OCI-LY7 (cell line): ENCODE results near the gene PRELP. TPM values are rescaled to one million over a fixed set of nuclear protein-coding genes. Genes with fewer than 3 reads are reported as not detected.
"Not testable (repeated sequence)": the region's sequence is repeated elsewhere in the genome, so short reads cannot be mapped to it uniquely, and the experiment has no call there.

Experiments
- BruUV-seq: library from RNA; stranded (reverse); fragments of 400-500 nt; replicated peaks from 2 replicates; lab custom pipeline; 2021; lab: Mats Ljungman, UMichigan
- CTCF ChIA-PET: fragments of 300-600 bp; sonication (Branson Sonifier 250); formaldehyde crosslinking; loops from one replicate; lab custom pipeline; 2022; ENCODE audit warnings: antibody characterized with exemption; ENCODE audit not compliant: unreplicated experiment; lab: Charles Lee
- POLR2A ChIA-PET: fragments of 300-600 bp; sonication (Branson Sonifier 250); formaldehyde crosslinking; loops from one replicate; lab custom pipeline; 2022; ENCODE audit warnings: antibody characterized with exemption; lab: Charles Lee
- DNase-seq: peaks from one replicate; pipeline ENCODE4 v3.0.0-alpha.2; 2015; ENCODE audit warnings: low spot score
- H2AFZ ChIP-seq: fragments of 200-600 bp; sonication (generic), shearing (Covaris generic); 2 replicates; pipeline ENCODE4 v1.6.1; 2014; ENCODE audit warnings: mild to moderate bottlenecking, antibody characterized with exemption, low read length, moderate library complexity
- H3K27ac ChIP-seq: fragments of 200-600 bp; sonication (generic); 2 replicates; pipeline ENCODE4 v1.5.1; 2014; ENCODE audit warnings: mixed run types, low read depth, mild to moderate bottlenecking, moderate library complexity, low read length, inconsistent platforms; ENCODE audit not compliant: poor library complexity, severe bottlenecking
- H3K36me3 ChIP-seq: fragments of 200-600 bp; sonication (generic); 2 replicates; pipeline ENCODE4 v1.6.1; 2014; ENCODE audit warnings: mild to moderate bottlenecking, antibody characterized with exemption, low read length, moderate library complexity, mixed read lengths; ENCODE audit not compliant: insufficient read depth
- H3K4me1 ChIP-seq: fragments of 200-600 bp; sonication (generic); 2 replicates; pipeline ENCODE4 v1.5.1; 2014; ENCODE audit warnings: mild to moderate bottlenecking, low read length; ENCODE audit not compliant: insufficient read depth, poor library complexity, severe bottlenecking
- H3K4me2 ChIP-seq: fragments of 200-600 bp; sonication (generic); 2 replicates; pipeline ENCODE4 v1.6.1; 2014; ENCODE audit warnings: mild to moderate bottlenecking, low read length
- H3K4me3 ChIP-seq: fragments of 200-600 bp; sonication (generic); 2 replicates; pipeline ENCODE4 v1.5.1; 2014; ENCODE audit warnings: mild to moderate bottlenecking, low read depth, low read length; ENCODE audit not compliant: poor library complexity, severe bottlenecking
- H3K79me2 ChIP-seq: fragments of 200-600 bp; sonication (generic); 2 replicates; pipeline ENCODE4 v1.6.1; 2016; ENCODE audit warnings: low read depth, mild to moderate bottlenecking, low read length, moderate library complexity, mixed read lengths; ENCODE audit not compliant: insufficient read depth
- H3K9me2 ChIP-seq: fragments of 200-600 bp; sonication (generic); 2 replicates; pipeline ENCODE4 v1.6.1; 2016; ENCODE audit warnings: mild to moderate bottlenecking, low read length, mixed read lengths; ENCODE audit not compliant: insufficient read depth
- H3K9me3 ChIP-seq: fragments of 200-600 bp; sonication (generic); 2 replicates; pipeline ENCODE4 v1.6.1; 2014; ENCODE audit warnings: mild to moderate bottlenecking, mixed run types, low read length, mixed read lengths
- H4K20me1 ChIP-seq: fragments of 200-600 bp; sonication (generic); 2 replicates; pipeline ENCODE4 v1.6.1; 2014; ENCODE audit warnings: mild to moderate bottlenecking, antibody characterized with exemption, low read length, moderate library complexity, mixed read lengths; ENCODE audit not compliant: insufficient read depth
- EZH2phosphoT487 ChIP-seq: fragments of 200-600 bp; sonication (generic); IDR thresholded peaks from 2 replicates; pipeline ENCODE4 v1.6.1; 2018; ENCODE audit warnings: low read depth, borderline replicate concordance, mild to moderate bottlenecking, mixed run types, antibody characterized with exemption, low read length, moderate library complexity, mixed read lengths
- intact Hi-C: fragments of 100-400 bp; cut with micrococcal nuclease; formaldehyde crosslinking; loops from one replicate; pipeline ENCODE4 v1.10.0; 2022; ENCODE audit not compliant: unreplicated experiment
- total RNA-seq, 2 experiments: library from RNA; depleted of rRNA in 1 of 2; stranded (reverse); fragments of >200 nt in 1 of 2; shearing (Covaris generic) in 1 of 2; gene quantifications; 2 replicates each; pipeline ENCODE4 v1.2.3, GENCODE V29; 2014 to 2022
- TF ChIP-seq, protein P1 (sequence below): fragments of 200-600 bp; sonication (generic); conservative IDR thresholded peaks from 2 replicates; pipeline ENCODE4 v1.5.1; 2014; ENCODE audit warnings: mild to moderate bottlenecking, antibody characterized with exemption, low read length, moderate library complexity, mixed read lengths

Gene PRELP
- total RNA-seq, 2 experiments from 2014 or later, result not detected

DNA sequence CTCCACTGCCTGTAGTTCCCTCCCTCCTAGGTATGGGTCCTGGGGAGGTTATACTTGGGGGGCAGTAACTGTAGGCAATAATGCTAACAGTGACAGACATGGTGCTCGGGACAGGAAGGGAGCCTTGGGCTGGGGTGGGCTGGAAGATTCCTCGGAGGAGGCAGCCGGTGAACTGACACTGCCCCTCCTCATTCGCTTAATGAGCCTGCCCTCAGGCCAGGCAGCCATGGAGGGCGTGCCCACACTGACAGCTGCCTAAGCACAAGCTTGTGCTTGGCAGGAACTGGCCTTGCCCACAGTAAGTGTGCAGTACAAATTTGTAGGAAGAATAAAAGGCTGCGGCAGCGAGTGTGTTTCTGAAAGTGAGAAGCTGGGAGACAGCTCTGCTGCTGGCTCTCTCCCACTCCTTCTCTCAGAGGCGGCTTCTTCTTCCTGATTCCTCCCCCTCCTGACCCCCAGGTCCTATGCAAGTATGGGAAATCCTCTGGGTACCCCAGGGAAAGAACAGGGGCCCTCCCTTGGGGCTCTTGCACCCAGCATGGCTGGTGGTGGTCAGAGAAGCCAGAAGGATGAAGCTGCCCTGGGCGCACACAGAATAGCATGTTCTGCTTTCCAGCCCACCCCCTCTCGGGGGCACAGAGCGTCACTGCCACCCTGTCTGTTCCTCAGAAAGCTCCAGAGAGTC, 42.0 kb downstream of the PRELP start:
- no peaks in the 10 kb centered on the region for H3K4me1 ChIP-seq
- POLR2A ChIA-PET, result interaction anchor here (0.6 kb wide), 1 partner anchor 16 kb away, joined by 4 read pairs; no protein-coding TSS in a partner anchor
- BruUV-seq, result no TSS peak
- H3K4me3 ChIP-seq, result no peak overlapping the region
- TF ChIP-seq, protein P1, sequence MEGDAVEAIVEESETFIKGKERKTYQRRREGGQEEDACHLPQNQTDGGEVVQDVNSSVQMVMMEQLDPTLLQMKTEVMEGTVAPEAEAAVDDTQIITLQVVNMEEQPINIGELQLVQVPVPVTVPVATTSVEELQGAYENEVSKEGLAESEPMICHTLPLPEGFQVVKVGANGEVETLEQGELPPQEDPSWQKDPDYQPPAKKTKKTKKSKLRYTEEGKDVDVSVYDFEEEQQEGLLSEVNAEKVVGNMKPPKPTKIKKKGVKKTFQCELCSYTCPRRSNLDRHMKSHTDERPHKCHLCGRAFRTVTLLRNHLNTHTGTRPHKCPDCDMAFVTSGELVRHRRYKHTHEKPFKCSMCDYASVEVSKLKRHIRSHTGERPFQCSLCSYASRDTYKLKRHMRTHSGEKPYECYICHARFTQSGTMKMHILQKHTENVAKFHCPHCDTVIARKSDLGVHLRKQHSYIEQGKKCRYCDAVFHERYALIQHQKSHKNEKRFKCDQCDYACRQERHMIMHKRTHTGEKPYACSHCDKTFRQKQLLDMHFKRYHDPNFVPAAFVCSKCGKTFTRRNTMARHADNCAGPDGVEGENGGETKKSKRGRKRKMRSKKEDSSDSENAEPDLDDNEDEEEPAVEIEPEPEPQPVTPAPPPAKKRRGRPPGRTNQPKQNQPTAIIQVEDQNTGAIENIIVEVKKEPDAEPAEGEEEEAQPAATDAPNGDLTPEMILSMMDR, result no peak
- TF ChIP-seq EZH2phosphoT487, result no peak
- no peak overlapping the region for H3K4me2 ChIP-seq
- H3K36me3 ChIP-seq, result no peaks in the 10 kb centered on the region
- no peak overlapping the region for H3K27ac ChIP-seq
- CTCF ChIA-PET, result no interaction called here
- H3K79me2 ChIP-seq, result no peaks in the 10 kb centered on the region
- no peaks in the 10 kb centered on the region for H3K9me3 ChIP-seq
- no peaks in the 10 kb centered on the region for H3K9me2 ChIP-seq
- H4K20me1 ChIP-seq, result no peaks in the 10 kb centered on the region
- intact Hi-C loops, result no loop called here
- no peak overlapping the region for H2AFZ ChIP-seq
- DNase-seq, result no peak

DNA sequence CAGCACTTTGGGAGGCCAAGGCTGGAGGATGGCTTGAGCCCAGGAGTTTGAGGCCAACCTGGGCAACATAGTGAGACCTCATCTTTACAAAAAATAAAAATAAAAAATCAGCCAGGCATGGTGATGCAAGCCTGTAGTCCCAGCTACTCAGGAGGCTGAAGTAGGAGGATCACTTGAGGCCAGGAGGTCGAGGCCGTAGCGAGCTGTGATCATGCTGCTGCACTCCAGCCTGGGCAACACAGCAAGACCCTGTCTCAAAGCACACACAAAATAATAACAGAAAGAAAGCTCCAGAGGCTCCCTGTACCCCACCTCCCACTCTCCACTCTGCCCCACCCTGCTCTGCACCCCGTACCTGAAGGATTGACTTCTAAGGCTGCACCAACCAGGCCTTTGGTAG, 42.5 kb downstream of the PRELP start:
- DNase-seq, H3K4me1 ChIP-seq, H3K79me2 ChIP-seq, H3K4me2 ChIP-seq, H3K36me3 ChIP-seq, H2AFZ ChIP-seq, intact Hi-C loops, BruUV-seq, H3K9me3 ChIP-seq, H3K27ac ChIP-seq, H3K4me3 ChIP-seq, H4K20me1 ChIP-seq, H3K9me2 ChIP-seq, CTCF ChIA-PET: not testable (repeated sequence)
- POLR2A ChIA-PET, result interaction anchor here (0.6 kb wide), 1 partner anchor 15 kb away, joined by 4 read pairs; no protein-coding TSS in a partner anchor

DNA sequence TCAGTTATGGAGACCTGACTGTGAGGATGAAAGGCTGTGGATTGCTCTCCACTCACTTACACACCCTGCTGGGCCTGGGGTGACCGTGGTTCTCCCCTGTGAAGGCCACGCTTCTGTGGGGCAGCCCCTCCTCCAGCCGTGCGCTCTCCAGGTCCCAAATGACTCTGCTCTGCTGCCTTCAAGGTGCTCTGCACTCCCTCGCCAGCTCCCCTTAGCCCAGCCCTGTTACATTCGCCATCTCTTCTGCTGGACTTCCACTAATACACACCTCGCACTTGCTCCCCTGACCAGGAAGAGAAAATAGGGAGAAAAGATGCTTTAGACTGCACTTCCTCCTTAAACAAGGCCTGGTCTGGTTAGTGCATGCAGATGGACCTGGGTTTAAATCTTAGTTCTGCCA, 42.9 kb downstream of the PRELP start:
- H3K9me3 ChIP-seq, result no peaks in the 10 kb centered on the region
- no peaks in the 10 kb centered on the region for H3K79me2 ChIP-seq
- POLR2A ChIA-PET, result no interaction called here
- no peak for DNase-seq
- H3K36me3 ChIP-seq, result no peaks in the 10 kb centered on the region
- no peaks in the 10 kb centered on the region for H4K20me1 ChIP-seq
- intact Hi-C loops, result no loop called here
- CTCF ChIA-PET, result interaction anchor here (0.6 kb wide), 1 partner anchor 847 kb away, joined by 3 read pairs; no protein-coding TSS in a partner anchor
- TF ChIP-seq, protein P1, result no peak
- TF ChIP-seq EZH2phosphoT487, result no peak
- no peaks in the 10 kb centered on the region for H3K9me2 ChIP-seq
- H3K4me3 ChIP-seq, result no peak overlapping the region
- no TSS peak for BruUV-seq
- H3K4me2 ChIP-seq, result no peak overlapping the region
- H3K4me1 ChIP-seq, result no peaks in the 10 kb centered on the region
- no peak overlapping the region for H2AFZ ChIP-seq
- H3K27ac ChIP-seq, result no peak overlapping the region
